NCI-H1930 (cell line): Measurements from ENCODE around the gene KIFC3.
A peak's percentile ranks its signal among the peaks of the same experiment; 100 is the strongest.
"Not testable (repeated sequence)": the region's sequence is repeated elsewhere in the genome, so short reads cannot be mapped to it uniquely, and the experiment has no call there.

Experiments
- DNase-seq, 2 experiments: peaks; one replicate each; lab custom pipeline; 2025; lab: John Stamatoyannopoulos, UW

KIFC3 gene, protein sequence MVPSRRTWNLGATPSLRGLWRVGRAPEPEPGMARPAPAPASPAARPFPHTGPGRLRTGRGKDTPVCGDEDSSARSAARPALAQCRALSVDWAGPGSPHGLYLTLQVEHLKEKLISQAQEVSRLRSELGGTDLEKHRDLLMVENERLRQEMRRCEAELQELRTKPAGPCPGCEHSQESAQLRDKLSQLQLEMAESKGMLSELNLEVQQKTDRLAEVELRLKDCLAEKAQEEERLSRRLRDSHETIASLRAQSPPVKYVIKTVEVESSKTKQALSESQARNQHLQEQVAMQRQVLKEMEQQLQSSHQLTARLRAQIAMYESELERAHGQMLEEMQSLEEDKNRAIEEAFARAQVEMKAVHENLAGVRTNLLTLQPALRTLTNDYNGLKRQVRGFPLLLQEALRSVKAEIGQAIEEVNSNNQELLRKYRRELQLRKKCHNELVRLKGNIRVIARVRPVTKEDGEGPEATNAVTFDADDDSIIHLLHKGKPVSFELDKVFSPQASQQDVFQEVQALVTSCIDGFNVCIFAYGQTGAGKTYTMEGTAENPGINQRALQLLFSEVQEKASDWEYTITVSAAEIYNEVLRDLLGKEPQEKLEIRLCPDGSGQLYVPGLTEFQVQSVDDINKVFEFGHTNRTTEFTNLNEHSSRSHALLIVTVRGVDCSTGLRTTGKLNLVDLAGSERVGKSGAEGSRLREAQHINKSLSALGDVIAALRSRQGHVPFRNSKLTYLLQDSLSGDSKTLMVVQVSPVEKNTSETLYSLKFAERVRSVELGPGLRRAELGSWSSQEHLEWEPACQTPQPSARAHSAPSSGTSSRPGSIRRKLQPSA

DNA sequence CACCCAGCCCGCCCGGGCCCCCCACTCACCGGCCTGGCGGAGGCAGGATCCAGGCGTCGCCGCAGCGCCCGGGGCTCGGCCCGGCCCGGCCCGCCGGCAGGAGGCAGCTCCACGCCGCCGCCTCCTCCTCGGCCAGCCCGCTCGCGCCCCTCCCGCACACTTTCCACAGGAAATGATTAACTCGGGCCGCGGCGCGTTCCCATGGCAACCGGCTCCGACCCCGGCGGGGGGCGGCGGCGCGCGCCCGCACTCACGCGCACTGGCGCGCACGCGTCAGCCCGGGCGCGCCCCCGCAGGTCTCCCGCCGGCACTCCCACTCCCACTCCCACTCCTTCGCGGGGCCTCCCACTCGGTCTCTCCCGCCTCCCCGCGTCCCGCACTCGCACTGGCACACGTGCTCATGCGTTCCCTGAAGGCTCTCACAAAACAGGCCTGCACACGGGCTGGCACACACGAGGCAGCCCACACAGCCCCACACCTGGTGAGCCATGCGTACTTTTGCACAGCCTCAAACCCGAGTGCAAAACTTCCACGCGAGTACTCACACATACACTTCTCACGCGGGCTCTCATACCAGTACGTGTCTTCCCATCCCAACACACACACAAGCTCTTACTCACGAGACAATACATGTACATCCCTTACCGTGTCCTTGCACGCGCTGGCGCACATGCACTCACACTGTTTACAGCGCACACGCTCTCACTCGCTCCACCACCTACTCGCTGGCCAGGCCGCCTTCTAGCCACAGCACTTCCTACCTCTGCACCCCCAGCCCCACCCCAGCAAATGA lies at the start of gene KIFC3:
KIFC3 (minus strand) TSS at position 151 of the 793 bp plus-strand sequence. CDS start 4,248 bp downstream, outside the sequence.
- peak; percentile 19 to 60 for DNase-seq

DNA sequence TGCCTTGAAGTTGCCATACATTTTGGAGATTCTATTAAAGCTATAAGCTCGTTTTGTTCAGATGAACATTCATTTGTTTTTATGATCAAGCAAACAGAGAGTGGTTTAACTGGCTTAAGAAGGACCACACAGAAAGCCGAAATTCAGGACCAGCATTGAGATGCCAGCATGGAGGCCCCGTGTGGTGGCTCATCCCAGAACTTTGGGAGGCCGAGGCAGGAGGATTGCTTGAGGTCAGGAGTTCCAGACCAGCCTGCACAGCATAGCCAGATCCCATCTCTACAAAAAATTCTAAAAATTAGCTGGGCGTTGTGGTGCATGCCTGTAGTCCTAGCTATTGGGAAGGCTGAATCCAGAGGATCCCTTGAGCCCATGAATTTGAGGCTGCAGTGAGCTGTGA lies 45.9 kb upstream of the KIFC3 start:
- DNase-seq: no peak

DNA sequence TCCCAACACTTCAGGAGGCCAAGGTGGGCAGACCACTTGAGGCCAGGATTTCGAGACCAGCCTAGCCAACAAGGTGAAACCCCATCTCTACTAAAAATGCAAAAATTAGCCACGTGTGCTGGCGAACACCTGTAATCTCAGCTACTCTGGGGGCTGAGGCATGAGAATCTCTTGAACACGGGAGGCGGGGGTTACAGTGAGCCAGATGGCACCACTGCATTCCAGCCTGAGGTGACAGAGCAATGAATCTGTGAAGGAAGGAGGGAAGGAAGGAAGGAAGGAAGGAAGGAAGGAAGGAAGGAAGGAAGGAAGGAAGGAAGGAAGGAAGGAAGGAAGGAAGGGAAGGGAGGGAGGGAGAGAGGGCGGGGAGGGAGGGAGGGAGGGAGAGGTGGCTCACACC lies 44.6 kb upstream of the KIFC3 start:
- DNase-seq: not testable (repeated sequence)

DNA sequence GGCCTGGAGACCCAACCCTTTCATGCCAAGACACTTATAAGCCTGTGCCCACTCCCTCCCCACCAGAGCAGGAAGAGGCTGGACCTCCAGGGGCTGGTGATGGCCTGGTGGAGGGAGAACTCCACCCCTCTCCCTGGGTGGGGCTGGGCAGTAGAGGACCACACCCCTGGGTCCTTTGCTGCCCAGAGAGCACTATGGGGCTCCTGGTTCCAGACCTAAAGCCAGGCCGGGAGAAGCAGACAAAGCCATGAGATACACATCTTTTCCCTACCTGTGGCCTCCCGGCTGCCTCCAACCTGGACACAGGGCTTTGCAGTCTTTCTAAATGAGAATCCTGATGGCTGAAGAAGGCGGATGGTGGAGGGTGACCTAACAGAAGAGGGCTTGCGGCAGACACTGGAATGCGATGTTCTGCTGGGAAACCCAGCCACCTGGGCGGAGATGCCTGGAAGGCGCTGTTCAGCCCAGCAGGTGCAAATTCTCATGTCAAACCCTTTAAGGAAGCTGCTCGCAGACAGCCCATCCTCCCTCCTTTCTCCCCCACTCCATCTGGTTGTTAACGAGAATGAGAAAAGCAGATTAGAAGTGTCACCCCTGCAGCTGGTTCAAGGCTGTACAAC lies 43.9 kb upstream of the KIFC3 start:
- DNase-seq: no peak

DNA sequence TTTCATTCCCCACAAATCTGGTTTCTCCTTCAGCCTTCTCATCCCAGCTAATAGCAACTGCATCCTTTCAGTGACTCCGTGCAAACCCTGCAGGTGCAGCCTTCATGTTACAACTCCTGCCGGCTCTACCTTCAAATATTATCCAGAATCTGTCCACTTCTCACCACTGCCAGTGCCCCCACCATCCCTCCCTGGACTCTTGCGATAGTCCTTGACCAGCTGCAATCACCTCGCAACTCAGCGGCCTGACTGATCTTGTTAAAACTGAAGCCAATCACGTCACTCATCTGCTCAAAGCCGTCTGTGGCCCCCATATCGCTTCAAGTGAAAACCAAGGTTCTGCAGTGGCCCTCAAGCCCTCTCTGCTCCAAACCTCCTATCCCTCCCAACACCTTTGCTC lies 42.8 kb upstream of the KIFC3 start:
- DNase-seq: no peak

DNA sequence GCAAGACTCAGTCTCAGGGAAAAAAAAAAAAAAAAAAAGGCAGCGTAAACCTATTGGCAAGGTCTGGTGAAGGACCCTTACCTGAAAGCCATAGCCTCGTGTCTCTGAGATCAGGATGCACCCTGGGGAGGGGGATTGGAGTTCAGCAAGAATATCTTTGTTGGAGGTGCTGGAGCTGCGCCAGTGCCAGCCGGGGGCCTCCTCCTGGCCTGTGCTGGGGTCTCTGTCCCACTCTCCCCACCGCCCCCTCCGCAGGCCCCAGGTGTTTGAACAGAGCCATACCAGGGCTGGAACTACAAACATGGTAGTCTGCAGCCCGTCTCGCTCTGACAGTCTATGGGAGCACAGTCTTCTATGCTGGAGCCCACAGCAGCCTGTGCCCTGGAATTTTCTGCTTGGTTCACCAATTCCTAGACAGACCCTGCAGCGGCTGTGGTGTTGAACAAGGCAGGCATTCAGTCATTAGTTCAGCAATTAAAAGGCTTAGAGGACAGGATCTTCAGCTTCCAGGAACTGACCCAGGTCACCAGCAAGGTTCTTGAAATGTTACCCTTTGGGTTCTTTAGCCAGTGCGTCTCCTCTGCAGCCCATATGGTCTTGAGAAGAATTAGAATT lies 42.2 kb upstream of the KIFC3 start:
- DNase-seq: no peak

DNA sequence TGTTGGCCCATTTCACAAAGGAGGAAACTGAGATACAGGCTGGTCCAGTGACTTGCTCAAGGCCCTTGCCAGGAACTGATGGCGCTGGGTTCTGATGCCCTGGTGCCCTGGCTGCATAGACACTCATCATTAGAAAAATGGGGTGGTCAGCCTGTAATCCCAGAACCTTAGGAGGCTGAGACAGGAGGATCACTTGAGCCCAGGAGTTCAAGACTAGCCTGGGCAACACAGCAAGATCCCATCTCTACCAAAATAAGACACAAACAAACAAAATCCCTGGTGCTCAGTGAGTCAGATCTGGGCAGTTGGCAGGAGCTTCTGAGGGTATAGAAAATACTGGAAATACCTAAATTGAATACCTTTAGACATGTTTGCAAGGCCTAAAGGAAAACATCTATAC lies 41.1 kb upstream of the KIFC3 start:
- DNase-seq: no peak

DNA sequence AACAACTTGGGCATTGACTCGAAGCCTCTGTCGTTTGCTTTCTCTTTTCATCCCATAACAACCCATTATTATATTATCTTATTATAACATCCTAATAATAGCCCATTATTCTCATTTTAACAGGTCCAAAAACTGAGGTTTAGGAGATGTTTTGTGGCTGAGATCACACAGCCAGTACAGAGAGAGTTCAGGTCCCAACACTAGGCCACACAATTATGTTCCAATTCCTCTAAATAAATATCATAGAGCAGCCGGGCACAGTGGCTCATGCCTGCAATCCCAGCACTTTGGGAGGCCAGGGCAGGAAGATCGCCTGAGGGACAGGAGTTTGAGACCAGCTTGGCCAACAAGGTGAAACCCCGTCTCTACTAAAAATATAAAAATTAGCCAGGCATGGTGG lies 40.3 kb upstream of the KIFC3 start:
- DNase-seq: no peak

DNA sequence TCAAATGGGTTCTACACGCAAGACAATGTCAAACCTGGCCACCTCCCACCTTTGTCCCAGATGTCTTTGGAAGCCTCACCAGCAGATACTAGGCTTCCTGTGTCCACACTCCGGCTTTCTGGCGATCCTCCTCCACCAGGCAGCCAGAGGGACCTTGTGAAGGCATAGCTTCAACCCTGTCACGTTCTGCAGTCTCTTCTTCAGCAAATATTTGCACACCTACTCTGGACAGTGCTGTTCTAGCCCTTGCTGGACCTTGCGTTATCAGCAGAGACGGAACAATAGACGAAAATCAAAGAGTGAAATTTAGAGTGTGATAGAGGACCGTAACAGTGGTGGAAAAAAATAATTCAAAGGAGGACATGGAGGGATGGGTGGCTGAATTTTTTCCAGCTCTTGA lies 38.5 kb upstream of the KIFC3 start:
- DNase-seq: no peak

DNA sequence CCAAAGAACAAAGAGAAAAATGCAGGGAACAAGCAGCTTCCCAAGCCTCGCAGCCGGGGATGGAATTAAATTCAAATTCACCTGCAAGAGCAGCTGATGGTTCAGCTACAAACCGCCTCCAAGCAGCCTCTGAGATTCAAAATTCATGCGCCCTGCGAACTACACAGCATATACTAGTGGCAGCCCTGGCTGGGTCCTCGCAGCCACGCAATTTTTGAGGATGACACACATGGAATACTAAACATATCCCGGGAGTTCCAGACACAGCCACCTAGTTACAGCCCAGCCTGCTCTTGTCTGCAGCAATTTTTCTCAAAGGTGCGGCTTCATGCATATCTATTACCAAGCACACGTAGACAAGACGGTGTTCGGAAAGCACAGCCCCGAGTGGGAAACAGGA lies 35.9 kb upstream of the KIFC3 start:
- DNase-seq: no peak

DNA sequence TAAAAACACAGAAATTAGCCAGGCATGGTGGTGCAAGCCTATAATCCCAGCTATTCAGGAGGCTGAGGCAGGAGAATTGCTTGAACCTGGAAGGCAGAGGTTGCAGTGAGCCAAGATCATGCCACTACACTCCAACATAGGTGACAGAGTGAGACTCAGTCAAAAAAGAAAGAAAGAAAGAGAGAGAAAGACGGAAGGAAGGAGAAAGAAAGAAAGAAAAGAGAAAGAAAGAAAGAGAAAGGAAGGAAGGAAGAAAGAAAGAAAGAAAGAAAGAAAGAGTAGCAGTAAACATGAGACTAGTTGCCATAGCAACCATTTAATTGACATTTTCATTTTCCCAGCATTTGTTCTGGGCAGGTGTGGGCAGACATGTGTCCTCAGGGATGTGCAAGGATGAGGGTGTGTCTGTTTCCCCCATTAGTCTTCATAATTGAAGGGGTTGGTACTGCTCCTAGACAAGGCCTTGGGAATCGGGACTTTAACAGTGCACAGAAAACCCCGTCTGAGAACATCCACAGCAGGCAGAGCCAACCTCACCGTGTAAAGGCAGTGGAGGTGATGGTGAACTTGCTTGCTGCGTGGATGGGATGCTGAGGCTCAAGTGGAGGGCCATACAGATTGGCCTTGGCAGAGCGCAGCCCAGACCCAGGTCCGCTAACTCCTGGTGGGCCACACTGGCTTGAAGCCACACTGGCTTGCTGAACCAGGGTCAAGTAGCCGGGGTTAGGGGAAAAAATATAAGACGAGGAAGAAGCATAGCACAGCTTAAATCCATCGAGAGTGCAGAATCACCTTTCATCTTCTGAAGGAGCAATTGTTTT lies 35.2 kb upstream of the KIFC3 start:
- no peak for DNase-seq

DNA sequence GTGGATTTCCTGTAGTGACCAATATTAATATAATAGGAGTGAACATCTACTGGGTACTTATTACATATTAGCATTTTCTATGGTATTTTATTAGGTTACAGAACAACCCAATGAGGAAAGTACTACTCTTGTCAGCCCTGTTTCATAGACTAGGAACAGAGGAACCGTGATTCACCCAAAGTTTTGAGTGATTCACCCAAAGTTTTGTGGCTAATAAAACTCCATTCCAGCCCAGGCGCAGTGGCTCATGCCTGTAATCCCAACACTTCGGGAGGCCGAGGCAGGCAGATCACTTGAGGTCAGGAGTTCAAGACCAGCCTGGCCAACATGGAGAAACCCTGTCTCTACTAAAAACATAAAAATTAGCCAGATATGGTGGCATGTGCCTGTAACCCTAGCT lies 33.1 kb upstream of the KIFC3 start:
- not testable (repeated sequence) for DNase-seq

DNA sequence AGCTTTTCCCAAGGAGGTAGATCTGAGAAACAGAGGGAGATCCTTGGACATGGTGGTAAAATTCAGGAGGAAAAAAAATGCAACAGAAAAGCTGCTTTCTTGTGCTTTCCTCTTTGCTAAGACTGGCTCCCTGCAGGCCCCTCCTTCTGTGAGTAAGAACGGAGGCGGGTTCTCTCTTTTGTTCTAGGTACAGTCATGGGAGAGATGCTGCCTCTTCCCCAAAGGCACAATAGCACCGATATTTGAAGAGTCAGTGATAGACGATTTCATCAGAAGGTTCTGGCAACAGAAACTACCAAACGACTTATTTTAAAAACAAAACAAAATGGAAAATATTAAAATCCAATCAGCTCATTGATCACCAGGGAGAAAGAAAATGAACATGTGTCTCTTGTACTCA lies 32.6 kb upstream of the KIFC3 start:
- DNase-seq: no peak

DNA sequence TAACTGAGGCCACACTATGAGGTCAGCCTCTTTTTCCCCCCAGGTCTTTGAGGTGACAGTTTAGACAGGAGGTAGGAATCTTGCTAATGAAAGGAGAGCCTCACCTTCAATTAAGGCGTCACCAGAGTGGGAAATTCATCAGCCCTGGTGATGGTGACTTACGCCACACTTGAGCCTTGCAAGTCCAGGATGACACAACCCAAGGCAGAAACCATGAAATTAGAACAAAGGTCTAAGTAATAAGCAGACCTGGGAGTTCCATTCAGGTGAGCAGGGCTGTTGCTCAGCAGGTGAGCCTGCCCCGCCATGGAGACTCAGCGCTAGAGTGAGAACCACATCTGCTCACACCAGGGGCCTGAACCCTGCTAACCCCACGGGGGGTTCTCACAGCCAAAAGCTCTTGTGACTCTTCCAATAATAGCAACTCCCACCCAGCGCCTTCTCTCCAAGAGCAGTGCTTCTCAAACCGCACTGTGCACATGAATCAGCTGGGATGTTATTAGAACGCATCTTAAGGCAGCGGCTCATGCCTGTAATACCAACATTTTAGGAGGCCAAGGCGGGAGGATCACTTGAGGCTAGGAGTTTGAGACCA lies 28.7 kb upstream of the KIFC3 start:
- no peak for DNase-seq

DNA sequence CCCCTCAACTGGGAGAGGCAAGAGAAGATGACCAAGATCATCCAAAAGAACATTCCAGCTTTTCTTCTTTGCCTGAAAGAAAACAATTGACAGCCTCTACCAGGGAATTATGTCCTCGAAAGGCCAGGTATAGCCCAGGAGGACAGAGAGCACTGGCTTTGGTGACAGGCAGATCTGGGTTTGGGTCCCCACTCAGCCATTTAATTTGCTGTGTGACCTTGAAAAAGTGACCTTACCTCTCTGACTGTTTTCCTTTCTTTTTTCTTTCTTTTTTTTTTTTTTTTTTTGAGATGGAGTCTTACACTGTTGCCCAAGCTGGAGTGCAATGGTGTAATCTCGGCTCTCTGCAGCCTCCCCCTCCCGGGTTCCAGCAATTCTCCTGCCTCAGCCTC lies 27.7 kb upstream of the KIFC3 start:
- DNase-seq: no peak

DNA sequence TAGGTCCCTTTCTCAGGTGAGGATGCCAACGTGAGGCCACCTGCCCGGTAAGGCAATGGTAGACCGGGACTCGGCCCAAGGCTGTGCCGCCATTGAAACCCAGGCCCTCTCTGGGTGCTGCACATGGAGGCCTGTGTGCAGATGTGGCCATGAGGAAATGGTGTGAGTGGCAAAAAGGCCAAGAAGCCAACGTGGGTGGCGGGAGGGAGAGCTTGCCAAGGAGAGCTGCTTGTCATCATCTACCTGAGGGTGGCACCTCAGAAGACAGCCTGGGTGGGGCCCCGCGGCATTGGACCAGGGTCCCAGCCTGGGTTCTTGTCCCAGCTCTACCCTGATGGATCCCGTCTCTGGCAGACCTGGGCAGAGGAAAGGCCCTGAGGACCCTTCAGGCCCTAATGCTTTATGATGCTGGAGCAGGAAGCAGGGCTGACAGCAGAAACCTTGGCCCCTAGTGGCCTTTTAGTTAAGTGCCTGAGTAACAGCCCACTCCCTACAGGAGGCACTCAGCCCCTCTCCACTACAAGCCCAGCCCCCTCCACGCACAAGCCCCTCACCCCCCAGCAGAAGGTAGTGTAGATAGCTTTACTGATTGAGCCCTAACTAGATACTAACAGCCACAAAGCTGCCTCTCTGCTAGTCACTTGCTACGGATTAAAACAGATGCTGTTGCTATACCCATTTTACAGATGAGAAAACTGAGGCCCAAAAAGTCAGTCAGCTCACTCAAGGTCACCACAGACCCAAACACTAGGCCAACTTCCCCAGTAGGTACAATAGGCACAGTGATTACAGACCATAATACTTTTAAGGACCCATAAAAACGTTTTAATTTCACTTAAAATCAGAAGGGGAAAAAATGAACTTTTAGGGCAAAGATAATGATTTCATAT lies 26.2 kb upstream of the KIFC3 start:
- DNase-seq: no peak

DNA sequence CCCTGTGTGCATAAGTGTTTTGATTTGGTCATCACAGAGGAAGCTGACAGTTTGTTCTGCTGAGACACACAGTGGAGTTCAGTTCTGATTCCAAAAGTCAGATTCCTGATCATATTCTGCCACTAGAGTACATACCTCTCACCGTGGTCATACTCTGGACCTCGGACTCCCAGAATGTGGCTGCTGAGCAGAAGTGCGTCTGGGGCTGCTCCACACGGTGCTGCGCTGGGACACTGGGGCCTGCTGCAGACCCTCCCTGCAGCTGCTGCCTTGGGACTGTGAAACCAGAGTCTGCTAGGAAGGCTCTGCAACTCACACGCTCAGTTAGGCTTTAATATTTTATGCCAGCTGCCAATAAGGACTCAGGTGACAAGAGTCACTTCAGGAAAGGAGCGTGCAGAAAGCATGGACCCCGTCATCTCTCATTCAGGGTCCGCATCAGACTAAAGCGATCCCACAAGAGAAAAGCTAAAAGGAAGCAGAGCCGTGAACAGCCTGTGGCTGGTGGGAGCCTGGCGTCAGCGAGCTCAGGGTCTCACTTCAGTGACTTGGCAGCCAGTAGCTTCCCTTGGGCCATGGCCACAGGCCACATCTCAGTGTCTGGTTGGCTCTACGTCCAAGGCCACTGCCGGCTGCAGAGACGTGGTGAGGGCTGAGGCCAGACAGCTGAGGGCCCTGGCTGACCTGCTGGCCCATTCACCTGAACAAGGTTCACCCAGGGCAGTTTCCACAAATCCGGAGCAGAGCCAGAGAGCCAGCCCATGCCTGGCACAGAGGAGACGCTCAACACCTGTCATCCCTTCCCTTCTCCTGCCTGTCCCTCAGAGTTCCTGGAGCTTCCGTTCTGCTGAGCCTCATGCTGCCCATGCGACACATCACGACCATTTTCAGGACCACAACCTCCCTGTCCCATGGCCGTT lies 24.7 kb upstream of the KIFC3 start:
- no peak for DNase-seq

DNA sequence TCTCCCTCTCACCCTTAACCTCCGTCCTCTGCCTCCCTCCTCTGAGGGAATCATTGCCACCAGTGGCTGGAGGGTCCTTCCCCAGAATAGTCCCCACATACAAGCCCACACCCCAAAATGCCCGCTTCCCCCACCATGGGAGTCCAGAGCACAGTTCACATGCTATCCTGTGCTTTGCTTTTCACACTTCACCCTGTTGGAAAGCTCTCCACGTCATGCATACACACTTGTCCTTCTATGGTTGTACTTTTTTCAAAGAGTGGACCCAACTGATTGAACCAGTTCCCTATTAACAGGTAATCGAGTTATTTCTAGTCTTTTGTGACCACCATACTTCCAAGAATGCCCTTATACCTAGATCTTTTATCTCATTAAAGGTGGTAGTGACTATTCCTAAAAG lies 23.8 kb upstream of the KIFC3 start:
- DNase-seq: no peak
